GM19239 (cell line): Measurements from ENCODE around the gene SVIL.
"Not testable (repeated sequence)": the region's sequence is repeated elsewhere in the genome, so short reads cannot be mapped to it uniquely, and the experiment has no call there.

Source experiments
- DNase-seq: peaks from one replicate; pipeline ENCODE4 v3.0.0; 2011; ENCODE audit warnings: low spot score; ENCODE audit not compliant: insufficient read length
- FAIRE-seq: peaks from 2 replicates; lab custom pipeline; 2011; peaks lifted over from hg19 to GRCh38; lab: Jason Lieb, UNC

Gene SVIL

GRCh38 chr10:29479081-29479925, 155.5 kb downstream of the SVIL start:
- DNase-seq = no peak

GRCh38 chr10:29473406-29474100, 161.2 kb downstream of the SVIL start:
- FAIRE-seq (no peak), DNase-seq (no peak)

More at GRCh38 chr10:29479081-29479925, 155.5 kb downstream of the SVIL start:
- FAIRE-seq = no peak

- DNase-seq (no peak), FAIRE-seq (no peak)
Observed at GRCh38 chr10:29473087-29473356, 161.7 kb downstream of the SVIL start.

- DNase-seq = no peak
Observed at GRCh38 chr10:29472301-29473086, 162.3 kb downstream of the SVIL start.

GRCh38 chr10:29471544-29471859, 163.3 kb downstream of the SVIL start:
- no peak for FAIRE-seq

More at GRCh38 chr10:29472301-29473086, 162.3 kb downstream of the SVIL start:
- no peak for FAIRE-seq

GRCh38 chr10:29470843-29471543, 163.8 kb downstream of the SVIL start:
- no peak for FAIRE-seq
- no peak for DNase-seq

More at GRCh38 chr10:29471544-29471859, 163.3 kb downstream of the SVIL start:
- no peak for DNase-seq

- FAIRE-seq (no peak), DNase-seq (no peak)
Observed at GRCh38 chr10:29470355-29470705, 164.4 kb downstream of the SVIL start.

GRCh38 chr10:29469481-29470354, 165.1 kb downstream of the SVIL start:
- no peak for FAIRE-seq
- DNase-seq = no peak

- FAIRE-seq = no peak
Observed at GRCh38 chr10:29465384-29465783, 169.4 kb downstream of the SVIL start.

GRCh38 chr10:29464671-29465171, 170.1 kb downstream of the SVIL start:
- not testable (repeated sequence) for FAIRE-seq, DNase-seq

More at GRCh38 chr10:29465384-29465783, 169.4 kb downstream of the SVIL start:
- no peak for DNase-seq

- FAIRE-seq (no peak), DNase-seq (no peak)
Observed at GRCh38 chr10:29461042-29461441, 173.7 kb downstream of the SVIL start.

GRCh38 chr10:29458190-29458589, 176.6 kb downstream of the SVIL start:
- FAIRE-seq, DNase-seq: not testable (repeated sequence)

GRCh38 chr10:29455095-29455494, 179.7 kb downstream of the SVIL start:
- no peak for DNase-seq
- FAIRE-seq = no peak

GRCh38 chr10:29454250-29454649, 180.5 kb downstream of the SVIL start:
- DNase-seq (no peak), FAIRE-seq (no peak)

GRCh38 chr10:29452546-29452945, 182.2 kb downstream of the SVIL start:
- no peak for DNase-seq
- no peak for FAIRE-seq

- FAIRE-seq = no peak
- no peak for DNase-seq
Observed at GRCh38 chr10:29451946-29452345, 182.8 kb downstream of the SVIL start.

- no peak for DNase-seq
- FAIRE-seq = no peak
Observed at GRCh38 chr10:29450405-29450804, 184.4 kb downstream of the SVIL start.

GRCh38 chr10:29448756-29449592, 185.8 kb downstream of the SVIL start:
- peak; percentile 95 for FAIRE-seq
- peak; percentile 15 for DNase-seq
